HEK293T (cell line): ENCODE data around the gene HOXD3.

ENCODE experiments used
- CTCF ChIA-PET: fragments of 350-600 bp; formaldehyde crosslinking; extraction: SDS; loops from one replicate; lab custom pipeline; 2021; ENCODE audit warnings: antibody characterized with exemption, inconsistent platforms; lab: Yijun Ruan, JAX
- POLR2A ChIA-PET: fragments of 350-600 bp; formaldehyde crosslinking; extraction: SDS; loops from one replicate; lab custom pipeline; 2020; ENCODE audit warnings: antibody characterized with exemption, inconsistent platforms; lab: Yijun Ruan, JAX
- DNase-seq: peaks from one replicate; pipeline ENCODE4 v3.0.0; 2012; ENCODE audit warnings: mixed read lengths; ENCODE audit errors: extremely low spot score
- ARNT ChIP-seq: fragments of 450-650 bp; IDR thresholded peaks from 2 replicates; pipeline ENCODE4 v1.6.1; 2017; ENCODE audit warnings: mild to moderate bottlenecking
- BHLHE40 ChIP-seq: fragments of 450-650 bp; IDR thresholded peaks from 2 replicates; pipeline ENCODE4 v1.6.1; 2016; ENCODE audit warnings: mild to moderate bottlenecking, moderate library complexity, borderline replicate concordance
- CTBP1 ChIP-seq: fragments of 450-650 bp; IDR thresholded peaks from 2 replicates; pipeline ENCODE4 v1.6.1; 2016; ENCODE audit warnings: borderline replicate concordance
- FOXM1 ChIP-seq: fragments of 450-650 bp; IDR thresholded peaks from 2 replicates; pipeline ENCODE4 v1.6.1; 2017; ENCODE audit warnings: mild to moderate bottlenecking, borderline replicate concordance
- HDGF ChIP-seq: fragments of 450-650 bp; IDR thresholded peaks from 2 replicates; pipeline ENCODE4 v1.6.1; 2017; ENCODE audit warnings: antibody characterized with exemption, borderline replicate concordance
- L3MBTL2 ChIP-seq: fragments of 450-650 bp; conservative IDR thresholded peaks from 2 replicates; pipeline ENCODE4 v1.6.1; 2016; ENCODE audit warnings: mild to moderate bottlenecking
- LEF1 ChIP-seq: fragments of 450-650 bp; IDR thresholded peaks from 2 replicates; pipeline ENCODE4 v1.6.1; 2017; ENCODE audit warnings: mild to moderate bottlenecking, borderline replicate concordance
- NFRKB ChIP-seq: fragments of 450-650 bp; IDR thresholded peaks from 2 replicates; pipeline ENCODE4 v1.6.1; 2016; ENCODE audit warnings: mild to moderate bottlenecking, moderate library complexity
- SP1 ChIP-seq: fragments of 450-650 bp; IDR thresholded peaks from 2 replicates; pipeline ENCODE4 v1.6.1; 2017
- SUZ12 ChIP-seq: fragments of 450-650 bp; IDR thresholded peaks from 2 replicates; pipeline ENCODE4 v1.6.1; 2016; ENCODE audit warnings: mild to moderate bottlenecking
- TARDBP ChIP-seq: fragments of 450-650 bp; IDR thresholded peaks from 2 replicates; pipeline ENCODE4 v1.6.1; 2016
- ZNF384 ChIP-seq: fragments of 450-650 bp; IDR thresholded peaks from 2 replicates; pipeline ENCODE4 v1.6.1; 2016
- TF ChIP-seq, protein P1 (sequence below): fragments of 450-650 bp; IDR thresholded peaks from 2 replicates; pipeline ENCODE4 v1.6.1; 2016

HOXD3 gene

DNA sequence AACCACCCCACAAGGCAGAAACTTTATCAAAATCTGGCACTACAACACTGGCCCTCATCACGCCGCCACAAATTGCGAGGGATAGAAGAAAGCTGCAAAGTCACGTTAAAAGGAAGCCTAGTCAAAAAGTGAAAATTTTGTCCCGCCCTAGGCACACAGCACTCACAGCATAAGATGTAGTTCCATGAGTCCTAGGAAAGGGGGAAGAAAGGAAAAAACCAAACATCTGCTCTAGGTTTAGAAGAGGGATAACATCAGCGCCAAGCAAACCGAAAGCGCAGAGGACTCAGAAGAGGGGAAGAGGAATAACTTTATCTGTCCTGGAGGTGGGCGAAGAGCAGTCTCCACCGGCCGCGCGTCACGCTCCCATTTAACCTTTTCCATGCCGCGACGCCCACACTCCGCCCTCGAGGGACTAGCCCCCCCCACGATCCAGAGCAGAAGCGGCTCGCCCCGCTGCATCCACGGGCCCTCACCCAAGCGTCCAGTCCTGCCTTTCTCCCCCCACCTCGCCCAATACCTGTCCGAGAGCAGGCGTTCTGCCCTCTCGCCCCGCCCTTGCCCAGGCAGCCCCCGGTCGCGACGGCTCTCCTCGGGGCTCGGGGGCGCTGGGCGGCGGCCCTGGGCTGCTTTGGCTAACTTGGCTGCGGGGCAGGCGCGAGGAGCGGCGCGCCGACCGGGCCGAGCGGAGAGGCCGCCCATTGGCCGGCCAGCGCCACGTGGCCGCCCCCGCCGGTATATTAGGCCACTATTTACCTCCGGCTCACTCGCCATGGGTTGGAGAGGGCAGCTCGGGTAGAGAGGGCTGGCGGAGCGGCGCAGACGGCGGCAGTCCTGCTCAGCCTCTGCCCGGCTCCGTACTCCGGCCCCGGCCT lies 31.0 kb downstream of the HOXD3 start, which contains the start of gene HOXD1:
TSS of gene HOXD1 (plus strand) at position 770 of the 875 bp plus-strand sequence. CDS start 134 bp downstream, outside the sequence.
- POLR2A ChIA-PET = interaction anchor here (1.0 to 1.3 kb wide), 5 partner anchors 9 to 81 kb away, joined by 3 to 10 read pairs (median 3); partner anchors contain the start of gene MTX2
- DNase-seq = peak; percentile 81

GRCh38 chr2:176188774-176189680 lies 31.9 kb downstream of the HOXD3 start:
- CTCF ChIA-PET = no interaction called here
- TF ChIP-seq FOXM1 (no peak), LEF1 (0 out of 2 replicates have a peak, but pooled peaks have one; percentile 18)
- POLR2A ChIA-PET = interaction anchor here (1.3 to 1.8 kb wide), 3 partner anchors 11 to 84 kb away, joined by 3 to 4 read pairs (median 3); no protein-coding TSS in a partner anchor
- DNase-seq = no peak

More for the DNA sequence above, 31.0 kb downstream of the HOXD3 start, which contains the start of gene HOXD1:
- CTCF ChIA-PET = interaction anchor here (1.2 kb wide), 1 partner anchor 13 kb away, joined by 3 read pairs; no protein-coding TSS in a partner anchor
- TF ChIP-seq CTBP1 (no peak), L3MBTL2 (peak; percentile 88), FOXM1 (no peak), SUZ12 (no peak)
- TF ChIP-seq, protein P1, sequence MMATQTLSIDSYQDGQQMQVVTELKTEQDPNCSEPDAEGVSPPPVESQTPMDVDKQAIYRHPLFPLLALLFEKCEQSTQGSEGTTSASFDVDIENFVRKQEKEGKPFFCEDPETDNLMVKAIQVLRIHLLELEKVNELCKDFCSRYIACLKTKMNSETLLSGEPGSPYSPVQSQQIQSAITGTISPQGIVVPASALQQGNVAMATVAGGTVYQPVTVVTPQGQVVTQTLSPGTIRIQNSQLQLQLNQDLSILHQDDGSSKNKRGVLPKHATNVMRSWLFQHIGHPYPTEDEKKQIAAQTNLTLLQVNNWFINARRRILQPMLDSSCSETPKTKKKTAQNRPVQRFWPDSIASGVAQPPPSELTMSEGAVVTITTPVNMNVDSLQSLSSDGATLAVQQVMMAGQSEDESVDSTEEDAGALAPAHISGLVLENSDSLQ = no peak

DNA sequence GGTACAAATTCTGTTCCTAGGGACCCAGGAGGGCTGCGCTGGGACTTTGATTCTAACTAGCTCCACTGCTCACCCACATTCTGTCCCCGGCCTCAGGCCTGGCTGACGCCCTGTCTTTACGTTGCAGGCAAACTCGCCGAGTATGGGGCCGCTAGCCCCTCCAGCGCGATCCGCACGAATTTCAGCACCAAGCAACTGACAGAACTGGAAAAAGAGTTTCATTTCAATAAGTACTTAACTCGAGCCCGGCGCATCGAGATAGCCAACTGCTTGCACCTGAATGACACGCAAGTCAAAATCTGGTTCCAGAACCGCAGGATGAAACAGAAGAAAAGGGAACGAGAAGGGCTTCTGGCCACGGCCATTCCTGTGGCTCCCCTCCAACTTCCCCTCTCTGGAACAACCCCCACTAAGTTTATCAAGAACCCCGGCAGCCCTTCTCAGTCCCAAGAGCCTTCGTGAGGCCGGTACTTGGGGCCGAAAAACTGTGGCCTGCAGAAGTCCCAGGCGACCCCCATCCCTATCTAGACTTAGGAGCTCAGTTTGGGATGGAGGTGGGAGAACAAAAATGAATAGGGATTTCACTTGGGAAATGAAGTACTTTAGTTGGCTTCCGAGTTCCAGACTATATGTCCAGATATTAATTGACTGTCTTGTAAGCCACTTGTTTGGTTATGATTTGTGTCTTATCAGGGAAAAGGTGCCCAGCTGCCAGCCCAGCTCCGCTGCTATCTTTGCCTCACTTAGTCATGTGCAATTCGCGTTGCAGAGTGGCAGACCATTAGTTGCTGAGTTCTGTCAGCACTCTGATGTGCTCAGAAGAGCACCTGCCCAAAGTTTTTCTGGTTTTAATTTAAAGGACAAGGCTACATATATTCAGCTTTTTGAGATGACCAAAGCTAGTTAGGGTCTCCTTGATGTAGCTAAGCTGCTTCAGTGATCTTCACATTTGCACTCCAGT lies 32.9 kb downstream of the HOXD3 start:
- TF ChIP-seq CTBP1 (no peak), BHLHE40 (no peak)
- DNase-seq = no peak
- CTCF ChIA-PET = interaction anchor here (1.5 kb wide), 1 partner anchor 49 kb away, joined by 3 read pairs; no protein-coding TSS in a partner anchor
- POLR2A ChIA-PET = interaction anchor here (1.0 to 1.8 kb wide), 2 partner anchors 79 to 85 kb away, joined by 4 read pairs; partner anchors contain the start of gene MTX2

DNA sequence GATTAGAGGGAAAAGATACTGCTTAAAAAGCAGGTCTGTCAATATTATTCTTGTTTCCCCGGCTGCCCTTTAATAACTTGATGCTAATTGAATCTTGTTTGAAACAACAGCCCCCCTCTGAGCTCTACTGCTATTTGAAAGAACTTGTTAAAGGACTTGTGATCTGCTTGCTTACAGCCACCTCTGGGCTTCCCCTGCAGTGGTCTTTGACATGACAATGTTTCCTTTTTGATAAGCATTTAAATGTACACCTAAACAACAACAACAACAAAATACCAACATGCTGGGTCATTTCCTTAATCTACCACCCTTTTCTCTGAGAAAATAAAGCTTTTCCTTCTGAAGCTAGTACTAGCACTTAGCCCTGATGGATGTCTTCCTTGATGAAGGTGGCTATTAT lies 35.2 kb downstream of the HOXD3 start:
- DNase-seq = no peak
- TF ChIP-seq ARNT = no peak
- TF ChIP-seq HDGF = no peak
- CTCF ChIA-PET = interaction anchor here (0.8 kb wide), 1 partner anchor 52 kb away, joined by 3 read pairs; no protein-coding TSS in a partner anchor
- POLR2A ChIA-PET = interaction anchor here (0.8 kb wide), 1 partner anchor 86 kb away, joined by 3 read pairs; no protein-coding TSS in a partner anchor

DNA sequence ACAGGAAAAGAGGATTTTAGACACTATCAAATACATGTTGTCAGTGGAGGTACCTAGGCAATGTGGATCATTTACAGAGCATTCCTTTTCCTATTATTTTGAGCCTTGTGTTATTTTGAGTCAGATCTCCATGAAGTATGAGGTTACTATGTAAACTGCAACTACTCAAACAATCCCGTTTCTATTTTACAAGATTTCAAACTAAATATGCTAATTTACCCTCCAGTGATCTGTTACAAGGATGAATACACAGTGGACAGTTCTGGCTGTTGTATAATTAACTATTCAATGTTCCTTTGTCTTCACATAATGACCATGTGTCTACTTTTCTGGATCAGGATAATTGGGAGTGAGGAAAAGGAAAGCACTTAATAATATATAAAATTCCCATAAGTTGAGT lies 35.9 kb downstream of the HOXD3 start:
- ChIA-PET CTCF (no interaction called here), POLR2A (no interaction called here)
- TF ChIP-seq SUZ12 (no peak), BHLHE40 (no peak), NFRKB (no peak), ZNF384 (no peak)
- DNase-seq = no peak

DNA sequence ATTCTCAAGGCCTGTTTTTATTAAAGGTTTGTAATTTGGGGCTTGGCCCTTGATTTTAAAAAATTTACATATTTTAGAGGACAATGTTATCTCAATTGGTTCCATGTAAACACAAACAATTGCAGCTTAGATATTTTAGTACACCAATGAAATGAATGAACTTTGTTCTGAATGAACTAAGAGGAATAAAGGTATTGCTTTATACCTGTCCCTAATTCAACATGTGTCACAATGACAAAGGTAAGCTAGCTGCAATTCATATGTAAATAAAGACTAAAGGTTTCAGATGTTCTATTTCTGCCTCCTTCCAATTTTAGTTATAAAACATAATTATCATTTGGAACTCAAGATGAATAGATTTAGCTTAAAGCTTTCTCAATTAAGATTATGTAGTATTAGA lies 42.8 kb downstream of the HOXD3 start:
- TF ChIP-seq ARNT (no peak), TARDBP (no peak)
- TF ChIP-seq, protein P1 = no peak
- ChIA-PET CTCF (no interaction called here), POLR2A (interaction anchor here (1.1 kb wide), 1 partner anchor 12 kb away, joined by 3 read pairs; the partner anchor contains the start of gene HOXD1)

DNA sequence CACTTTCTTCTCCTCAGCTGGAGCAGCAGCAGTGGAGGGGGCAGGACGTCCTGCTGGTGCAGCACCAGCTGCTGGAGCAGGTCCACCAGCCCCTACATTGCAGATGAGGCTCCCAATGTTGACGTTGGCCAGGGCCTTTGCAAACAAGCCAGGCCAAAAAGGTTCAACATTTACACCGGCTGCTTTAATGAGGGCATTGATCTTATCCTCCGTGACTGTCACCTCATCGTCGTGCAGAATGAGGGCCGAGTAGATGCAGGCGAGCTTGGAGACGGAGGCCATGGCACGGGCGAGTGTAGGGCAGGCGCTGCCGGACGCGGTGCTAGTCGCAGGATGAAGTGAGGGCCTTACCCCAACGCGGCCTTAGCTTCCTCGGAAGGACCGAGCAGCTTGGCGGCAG lies 43.9 kb downstream of the HOXD3 start:
- no peak for TF ChIP-seq CTBP1
- TF ChIP-seq ZNF384 = no peak
- no peak for TF ChIP-seq SP1
- TF ChIP-seq FOXM1 = no peak
- no peak for TF ChIP-seq BHLHE40
- TF ChIP-seq HDGF = no peak
- TF ChIP-seq ARNT = no peak
- no peak for TF ChIP-seq LEF1
- no peak for TF ChIP-seq L3MBTL2
- no peak for DNase-seq
- ChIA-PET CTCF (no interaction called here), POLR2A (no interaction called here)

More for the DNA sequence above, 42.8 kb downstream of the HOXD3 start:
- no peak for DNase-seq
